DMS53 treated with DMSO at 0.1 percent for 48 hours (cell line): ENCODE results near the gene BORCS8.
A peak's percentile ranks its signal among the peaks of the same experiment; 100 is the strongest.

Source experiments
- DNase-seq: peaks from one replicate; lab custom pipeline; 2025; ENCODE audit not compliant: unreplicated experiment; lab: John Stamatoyannopoulos, UW

The BORCS8 gene

GRCh38 chr19:19214159-19214490 lies 22.2 kb upstream of the BORCS8 start:
- DNase-seq = no peak

GRCh38 chr19:19213426-19214158 lies 21.6 kb upstream of the BORCS8 start:
- DNase-seq = no peak

- no peak for DNase-seq
These were observed 21.0 kb upstream of the BORCS8 start for GRCh38 chr19:19212916-19213315.

GRCh38 chr19:19211499-19212420 lies 19.8 kb upstream of the BORCS8 start, which contains the start of gene NCAN:
Gene NCAN, plus strand, starts transcription at chr19:19211958. Its CDS starts 4,996 bp downstream, at chr19:19216954.
- DNase-seq = no peak

- peak; percentile 53 for DNase-seq
These were observed 17.4 kb upstream of the BORCS8 start for GRCh38 chr19:19209372-19209771.

GRCh38 chr19:19207637-19208572 lies 16.0 kb upstream of the BORCS8 start:
- no peak for DNase-seq

- DNase-seq = no peak
These were observed 15.0 kb upstream of the BORCS8 start for GRCh38 chr19:19206938-19207337.

GRCh38 chr19:19205416-19206410 lies 13.8 kb upstream of the BORCS8 start:
- no peak for DNase-seq

GRCh38 chr19:19204181-19204580 lies 12.2 kb upstream of the BORCS8 start:
- DNase-seq = no peak

- peak; percentile 71 for DNase-seq
These were observed 11.3 kb upstream of the BORCS8 start, which contains the start of gene NR2C2AP for GRCh38 chr19:19203012-19203856. Gene NR2C2AP, minus strand, starts transcription at chr19:19203414. Its CDS starts 354 bp downstream, at chr19:19203060.

GRCh38 chr19:19202707-19203011 lies 10.7 kb upstream of the BORCS8 start:
- DNase-seq = no peak

- no peak for DNase-seq
These were observed 10.0 kb upstream of the BORCS8 start for GRCh38 chr19:19201697-19202630.

GRCh38 chr19:19193926-19194325 lies 2.0 kb upstream of the BORCS8 start:
- no peak for DNase-seq

GRCh38 chr19:19192910-19193423 lies 1.0 kb upstream of the BORCS8 start:
- DNase-seq = no peak

GRCh38 chr19:19191768-19192077 lies 229 bp downstream of the BORCS8 start:
- no peak for DNase-seq

- no peak for DNase-seq
These were observed 5.2 kb downstream of the BORCS8 start for GRCh38 chr19:19186742-19187141.

- peak; percentile 9 for DNase-seq
These were observed 5.9 kb downstream of the BORCS8 start for GRCh38 chr19:19185853-19186740.
